ENCODE results near the gene FAM193B. TPM values are rescaled to one million over a fixed set of nuclear protein-coding genes. Genes with fewer than 3 reads are reported as not detected.

The FAM193B gene
- total and polyA plus RNA-seq, 2 of the 13 experiments (the other 11 are each of a cell fraction or from before 2014, with no cell fraction given) = 21.2 to 40.9 TPM

DNA sequence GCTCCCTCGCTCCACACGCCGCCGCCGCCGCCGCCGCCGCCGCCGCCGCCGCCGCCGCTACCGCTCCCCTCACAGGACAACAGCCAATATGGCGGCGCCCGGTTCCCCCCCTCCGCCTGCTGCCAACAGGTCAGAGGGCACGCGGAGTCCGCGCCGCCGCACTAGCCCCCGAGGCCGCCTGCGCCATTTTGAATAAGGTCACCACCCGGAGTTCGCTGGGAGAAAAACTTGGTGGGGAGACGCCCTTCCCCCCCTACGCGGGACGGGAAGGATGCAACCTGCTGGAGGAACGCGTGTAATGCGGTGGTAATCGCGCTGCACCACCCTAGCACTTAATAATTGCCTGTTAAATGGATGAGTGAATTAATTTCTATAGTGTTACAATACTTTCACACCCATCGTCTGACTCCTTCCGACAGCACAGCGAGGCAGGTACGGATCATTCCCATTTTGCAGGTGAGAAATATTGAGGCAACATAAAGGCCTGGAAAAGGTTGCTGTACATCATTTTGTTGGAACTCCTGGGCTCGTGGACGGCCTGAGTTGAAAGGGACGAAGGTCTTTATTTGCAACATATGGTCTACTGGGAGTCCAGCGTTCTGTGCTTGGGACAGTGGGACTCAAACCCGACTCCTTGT, at the start of gene FAM193B (continued):
- TF ChIP-seq, protein P1, sequence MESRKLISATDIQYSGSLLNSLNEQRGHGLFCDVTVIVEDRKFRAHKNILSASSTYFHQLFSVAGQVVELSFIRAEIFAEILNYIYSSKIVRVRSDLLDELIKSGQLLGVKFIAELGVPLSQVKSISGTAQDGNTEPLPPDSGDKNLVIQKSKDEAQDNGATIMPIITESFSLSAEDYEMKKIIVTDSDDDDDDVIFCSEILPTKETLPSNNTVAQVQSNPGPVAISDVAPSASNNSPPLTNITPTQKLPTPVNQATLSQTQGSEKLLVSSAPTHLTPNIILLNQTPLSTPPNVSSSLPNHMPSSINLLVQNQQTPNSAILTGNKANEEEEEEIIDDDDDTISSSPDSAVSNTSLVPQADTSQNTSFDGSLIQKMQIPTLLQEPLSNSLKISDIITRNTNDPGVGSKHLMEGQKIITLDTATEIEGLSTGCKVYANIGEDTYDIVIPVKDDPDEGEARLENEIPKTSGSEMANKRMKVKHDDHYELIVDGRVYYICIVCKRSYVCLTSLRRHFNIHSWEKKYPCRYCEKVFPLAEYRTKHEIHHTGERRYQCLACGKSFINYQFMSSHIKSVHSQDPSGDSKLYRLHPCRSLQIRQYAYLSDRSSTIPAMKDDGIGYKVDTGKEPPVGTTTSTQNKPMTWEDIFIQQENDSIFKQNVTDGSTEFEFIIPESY (CRISPR knock-in tag; IDR thresholded peaks at IDR 0.05) = no peak
- no peak for TF ChIP-seq ONECUT2 (CRISPR knock-in tag; IDR thresholded peaks at IDR 0.05)
- TF ChIP-seq THAP11 (CRISPR knock-in tag; IDR thresholded peaks at IDR 0.05) = peak; percentile 91
- TF ChIP-seq ZNF737 (CRISPR knock-in tag; IDR thresholded peaks at IDR 0.05; ENCODE audit: borderline replicate concordance) = no peak
- no peak for TF ChIP-seq ZNF296 (CRISPR knock-in tag; conservative IDR thresholded peaks at IDR 0.05)
- TF ChIP-seq ZNF484 (CRISPR knock-in tag; IDR thresholded peaks at IDR 0.05; ENCODE audit: borderline replicate concordance, low read depth) = no peak
- no peak for TF ChIP-seq ZNF607 (CRISPR knock-in tag; IDR thresholded peaks at IDR 0.05; ENCODE audit: borderline replicate concordance)
- TF ChIP-seq SP5 (CRISPR knock-in tag; IDR thresholded peaks at IDR 0.05; ENCODE audit: borderline replicate concordance, low read depth) = no peak
- no peak for TF ChIP-seq ZNF431 (CRISPR knock-in tag; IDR thresholded peaks at IDR 0.05; ENCODE audit: borderline replicate concordance, low read depth)
- no peak for TF ChIP-seq ASH2L (IDR thresholded peaks at IDR 0.05; ENCODE audit: insufficient read length, low read depth, low read length)
- TF ChIP-seq, protein P2, sequence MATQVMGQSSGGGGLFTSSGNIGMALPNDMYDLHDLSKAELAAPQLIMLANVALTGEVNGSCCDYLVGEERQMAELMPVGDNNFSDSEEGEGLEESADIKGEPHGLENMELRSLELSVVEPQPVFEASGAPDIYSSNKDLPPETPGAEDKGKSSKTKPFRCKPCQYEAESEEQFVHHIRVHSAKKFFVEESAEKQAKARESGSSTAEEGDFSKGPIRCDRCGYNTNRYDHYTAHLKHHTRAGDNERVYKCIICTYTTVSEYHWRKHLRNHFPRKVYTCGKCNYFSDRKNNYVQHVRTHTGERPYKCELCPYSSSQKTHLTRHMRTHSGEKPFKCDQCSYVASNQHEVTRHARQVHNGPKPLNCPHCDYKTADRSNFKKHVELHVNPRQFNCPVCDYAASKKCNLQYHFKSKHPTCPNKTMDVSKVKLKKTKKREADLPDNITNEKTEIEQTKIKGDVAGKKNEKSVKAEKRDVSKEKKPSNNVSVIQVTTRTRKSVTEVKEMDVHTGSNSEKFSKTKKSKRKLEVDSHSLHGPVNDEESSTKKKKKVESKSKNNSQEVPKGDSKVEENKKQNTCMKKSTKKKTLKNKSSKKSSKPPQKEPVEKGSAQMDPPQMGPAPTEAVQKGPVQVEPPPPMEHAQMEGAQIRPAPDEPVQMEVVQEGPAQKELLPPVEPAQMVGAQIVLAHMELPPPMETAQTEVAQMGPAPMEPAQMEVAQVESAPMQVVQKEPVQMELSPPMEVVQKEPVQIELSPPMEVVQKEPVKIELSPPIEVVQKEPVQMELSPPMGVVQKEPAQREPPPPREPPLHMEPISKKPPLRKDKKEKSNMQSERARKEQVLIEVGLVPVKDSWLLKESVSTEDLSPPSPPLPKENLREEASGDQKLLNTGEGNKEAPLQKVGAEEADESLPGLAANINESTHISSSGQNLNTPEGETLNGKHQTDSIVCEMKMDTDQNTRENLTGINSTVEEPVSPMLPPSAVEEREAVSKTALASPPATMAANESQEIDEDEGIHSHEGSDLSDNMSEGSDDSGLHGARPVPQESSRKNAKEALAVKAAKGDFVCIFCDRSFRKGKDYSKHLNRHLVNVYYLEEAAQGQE (IDR thresholded peaks at IDR 0.05; ENCODE audit: borderline replicate concordance in 1 of 2, low read depth in 1 of 2, low read length in 2 of 2) = no peak
- TF ChIP-seq ZNF446 (CRISPR knock-in tag; IDR thresholded peaks at IDR 0.05) = no peak
- TF ChIP-seq MZF1 (CRISPR knock-in tag; IDR thresholded peaks at IDR 0.05; ENCODE audit: borderline replicate concordance) = no peak
- peak; percentile 66; the same call in 1 of the 2 replicates for TF ChIP-seq MYC (CRISPR knock-in tag; IDR thresholded peaks at IDR 0.05; ENCODE audit: borderline replicate concordance)
- TF ChIP-seq ZNF563 (CRISPR knock-in tag; IDR thresholded peaks at IDR 0.05) = no peak
- TF ChIP-seq REL (CRISPR knock-in tag; conservative IDR thresholded peaks at IDR 0.05) = no peak
- TF ChIP-seq, protein P3, sequence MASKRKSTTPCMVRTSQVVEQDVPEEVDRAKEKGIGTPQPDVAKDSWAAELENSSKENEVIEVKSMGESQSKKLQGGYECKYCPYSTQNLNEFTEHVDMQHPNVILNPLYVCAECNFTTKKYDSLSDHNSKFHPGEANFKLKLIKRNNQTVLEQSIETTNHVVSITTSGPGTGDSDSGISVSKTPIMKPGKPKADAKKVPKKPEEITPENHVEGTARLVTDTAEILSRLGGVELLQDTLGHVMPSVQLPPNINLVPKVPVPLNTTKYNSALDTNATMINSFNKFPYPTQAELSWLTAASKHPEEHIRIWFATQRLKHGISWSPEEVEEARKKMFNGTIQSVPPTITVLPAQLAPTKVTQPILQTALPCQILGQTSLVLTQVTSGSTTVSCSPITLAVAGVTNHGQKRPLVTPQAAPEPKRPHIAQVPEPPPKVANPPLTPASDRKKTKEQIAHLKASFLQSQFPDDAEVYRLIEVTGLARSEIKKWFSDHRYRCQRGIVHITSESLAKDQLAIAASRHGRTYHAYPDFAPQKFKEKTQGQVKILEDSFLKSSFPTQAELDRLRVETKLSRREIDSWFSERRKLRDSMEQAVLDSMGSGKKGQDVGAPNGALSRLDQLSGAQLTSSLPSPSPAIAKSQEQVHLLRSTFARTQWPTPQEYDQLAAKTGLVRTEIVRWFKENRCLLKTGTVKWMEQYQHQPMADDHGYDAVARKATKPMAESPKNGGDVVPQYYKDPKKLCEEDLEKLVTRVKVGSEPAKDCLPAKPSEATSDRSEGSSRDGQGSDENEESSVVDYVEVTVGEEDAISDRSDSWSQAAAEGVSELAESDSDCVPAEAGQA (IDR thresholded peaks at IDR 0.05; ENCODE audit: low read depth) = peak; percentile 89
- TF ChIP-seq, protein P3 (CRISPR knock-in tag; IDR thresholded peaks at IDR 0.05; ENCODE audit: borderline replicate concordance) = no peak
